GM18519 (cell line): Measurements from ENCODE around the gene INTS11.

Source experiments
- ATAC-seq: cut with Tn5 transposase; IDR thresholded peaks from one replicate; pipeline ENCODE4 v1.9.1; 2021; ENCODE audit warnings: mild to moderate bottlenecking, moderate library complexity; ENCODE audit not compliant: unreplicated experiment, low FRiP score

Gene INTS11

DNA sequence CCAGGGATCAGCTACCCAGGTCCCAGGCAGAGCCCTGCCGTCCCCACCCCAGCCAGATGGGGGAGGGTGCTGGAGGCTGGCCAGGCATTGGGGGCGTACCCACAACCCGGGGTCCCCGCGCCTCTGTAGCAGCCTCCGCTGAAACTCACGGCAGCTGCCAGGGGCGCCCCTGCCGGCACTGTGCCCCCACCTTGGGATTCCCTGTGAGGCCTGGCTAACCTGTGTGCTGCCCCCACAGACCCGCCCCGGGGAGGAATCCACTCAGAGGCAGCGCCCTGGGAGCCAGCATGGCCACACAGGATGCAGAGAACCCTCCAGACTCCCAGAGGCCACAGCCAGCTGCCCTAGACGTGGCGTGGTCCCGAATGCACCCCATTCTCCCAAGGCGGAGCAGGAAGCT, 20.9 kb upstream of the INTS11 start:
- ATAC-seq: no peak

DNA sequence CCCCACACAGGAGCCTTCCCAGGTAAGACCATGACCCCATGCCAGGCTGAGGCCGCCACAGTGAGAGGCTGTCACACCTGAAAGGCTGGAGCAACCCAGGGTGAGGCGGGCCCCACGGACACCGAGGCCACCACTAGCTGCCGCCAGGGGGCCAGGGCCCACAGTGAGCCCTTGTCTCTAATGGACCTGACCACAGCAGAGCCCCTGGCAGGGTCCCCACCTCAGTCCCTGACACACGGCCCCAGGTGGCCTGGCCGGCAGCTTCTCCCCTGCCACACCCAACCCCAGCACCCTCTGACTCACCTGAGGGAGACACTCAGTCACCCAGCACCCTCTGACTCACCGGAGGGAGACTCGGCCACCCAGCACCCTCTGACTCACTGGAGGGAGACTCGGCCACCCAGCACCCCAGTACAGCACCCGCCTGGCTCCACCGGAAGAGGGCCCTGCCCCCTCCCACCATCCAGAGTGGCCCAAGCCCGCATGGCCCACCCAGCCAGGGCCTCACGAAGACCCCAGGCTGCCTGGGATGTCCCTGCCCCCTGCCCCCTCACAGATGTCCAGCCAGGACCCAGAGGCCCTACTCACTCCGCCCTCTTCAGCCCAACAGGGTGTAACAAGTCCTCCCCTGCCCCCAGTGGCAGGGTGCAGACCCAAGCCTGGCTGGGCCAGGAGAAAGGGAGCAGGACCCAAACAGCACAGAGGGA, 20.3 kb upstream of the INTS11 start:
- no peak for ATAC-seq

DNA sequence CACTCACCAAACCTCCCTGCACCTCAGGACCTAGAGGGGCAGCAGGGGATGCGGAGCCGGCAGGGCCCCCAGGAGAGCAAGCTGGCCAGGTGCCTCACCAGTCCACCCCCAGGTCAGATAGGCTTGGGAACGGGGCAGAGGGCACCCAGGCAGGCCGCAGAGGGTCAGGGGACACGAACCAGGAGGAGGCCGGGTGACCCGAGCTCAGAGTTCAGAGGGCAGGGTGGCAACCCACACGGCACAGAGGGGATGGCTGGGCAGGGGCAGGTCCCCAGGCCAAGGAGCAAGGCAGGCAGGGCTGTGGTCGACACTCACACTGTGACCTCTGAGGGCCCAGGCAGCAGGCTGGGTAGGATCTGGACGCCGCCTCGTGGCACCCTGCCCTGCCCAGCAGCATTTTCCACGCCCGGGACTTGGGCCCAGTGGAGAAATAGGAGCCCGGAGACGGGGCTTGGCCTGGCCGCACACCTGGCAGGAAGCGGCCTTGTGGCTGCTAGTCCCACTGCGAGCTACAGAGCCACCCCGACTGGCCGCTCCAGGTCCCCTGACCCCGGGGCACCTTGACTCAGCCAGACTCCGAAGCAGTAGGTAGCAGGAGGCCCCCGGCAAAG, 19.5 kb upstream of the INTS11 start:
- no peak for ATAC-seq

DNA sequence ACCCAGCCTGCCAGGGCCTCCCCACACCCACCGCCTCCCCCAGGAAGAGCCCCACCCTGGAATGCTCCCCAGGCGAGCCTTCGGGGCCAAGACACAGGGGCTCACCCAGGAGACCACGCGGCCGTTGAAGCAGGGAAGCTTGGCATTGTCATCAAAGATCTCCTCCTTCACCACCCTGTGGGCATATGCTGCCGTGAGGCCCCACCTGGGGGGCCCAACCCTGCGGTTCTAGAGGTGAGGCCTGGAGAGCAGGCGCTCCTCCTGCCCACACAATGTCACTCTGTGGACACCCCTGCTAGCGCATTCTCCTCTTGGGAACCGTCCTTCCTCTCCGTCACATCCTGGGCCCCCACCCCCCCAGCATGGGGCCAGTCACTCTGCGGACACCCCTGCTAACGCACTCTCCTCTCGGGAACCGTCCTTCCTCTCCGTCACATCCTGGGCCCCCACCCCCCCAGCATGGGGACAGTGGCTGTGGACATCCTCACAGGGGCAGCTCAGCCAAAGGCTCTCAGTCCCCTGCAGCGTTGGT, 18.2 kb upstream of the INTS11 start:
- ATAC-seq: no peak

DNA sequence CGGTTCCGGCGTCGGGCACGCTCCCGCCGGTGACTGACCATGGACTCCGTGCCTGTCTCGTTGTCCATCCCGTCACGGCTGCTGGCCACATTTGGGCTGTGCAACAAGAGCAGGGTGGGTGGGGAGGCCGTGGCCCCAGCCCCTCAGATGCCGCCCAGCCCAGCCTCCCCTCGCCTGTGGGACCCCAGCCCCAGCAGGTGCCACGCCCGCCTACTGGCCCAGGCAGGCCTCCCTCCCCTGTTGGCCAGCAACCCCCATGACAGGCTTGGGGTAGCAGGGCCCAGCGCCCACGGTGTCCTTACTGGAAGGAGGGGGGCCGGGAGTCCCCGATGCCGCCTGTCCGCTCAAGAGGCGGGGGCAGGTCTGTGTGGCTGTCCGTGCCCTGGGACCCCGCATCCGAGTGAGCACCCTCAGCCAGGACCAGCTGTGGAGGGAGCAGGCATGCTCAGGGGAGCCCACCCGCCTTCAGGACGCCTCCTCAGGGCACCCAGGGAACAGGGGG, 17.7 kb upstream of the INTS11 start:
- no peak for ATAC-seq

DNA sequence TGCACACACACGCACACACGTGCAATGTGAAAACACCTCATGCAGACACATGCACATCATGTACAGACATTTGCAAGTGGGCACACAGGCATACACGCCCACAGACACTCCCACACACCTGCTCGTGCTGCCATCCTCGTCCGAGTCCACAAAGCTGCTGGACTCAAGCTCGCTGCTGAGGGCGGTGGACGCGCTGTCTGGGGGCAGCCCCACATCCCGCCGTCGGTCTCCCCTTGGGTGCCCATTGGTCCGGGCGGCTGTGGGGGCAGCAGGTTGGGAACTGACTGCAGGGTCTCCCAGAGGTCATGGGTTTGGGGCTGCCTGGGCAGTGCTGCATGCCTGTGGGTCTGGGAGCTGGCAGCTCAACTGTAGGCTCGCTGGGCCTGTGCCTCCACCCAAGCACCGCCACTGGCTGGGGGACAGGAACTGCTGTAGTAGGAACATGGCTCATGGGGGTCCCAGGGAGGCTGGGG, 17.1 kb upstream of the INTS11 start:
- ATAC-seq: no peak

DNA sequence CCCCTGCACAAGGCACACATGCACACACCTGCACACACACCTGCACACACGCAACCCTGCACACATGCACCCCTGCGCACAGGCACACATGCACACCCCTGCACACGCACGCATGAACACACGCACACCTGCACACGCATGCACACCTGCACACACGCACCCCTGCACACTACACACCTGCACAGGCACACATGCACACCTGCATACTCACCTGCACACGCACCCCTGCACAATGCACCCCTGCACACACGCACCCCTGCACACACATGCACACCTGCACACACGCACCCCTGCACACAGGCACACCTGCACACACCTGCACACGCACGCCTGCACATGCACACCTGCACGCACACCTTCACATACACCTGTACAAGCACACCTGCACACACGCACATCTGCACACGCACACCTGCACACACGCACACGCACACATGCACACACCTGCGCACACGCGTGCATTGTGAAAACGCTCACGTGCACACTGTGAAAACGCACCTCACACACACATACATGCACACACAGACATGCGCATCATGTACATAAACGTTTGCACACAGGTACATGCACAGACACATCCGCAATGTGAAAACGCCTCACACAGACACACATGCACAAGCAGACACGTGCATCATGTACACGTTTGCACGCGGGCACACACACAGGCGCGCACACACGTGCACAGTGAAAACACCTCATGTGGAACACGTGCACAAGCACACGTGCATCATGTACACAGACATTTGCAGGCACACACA, 16.5 kb upstream of the INTS11 start:
- ATAC-seq: no peak

DNA sequence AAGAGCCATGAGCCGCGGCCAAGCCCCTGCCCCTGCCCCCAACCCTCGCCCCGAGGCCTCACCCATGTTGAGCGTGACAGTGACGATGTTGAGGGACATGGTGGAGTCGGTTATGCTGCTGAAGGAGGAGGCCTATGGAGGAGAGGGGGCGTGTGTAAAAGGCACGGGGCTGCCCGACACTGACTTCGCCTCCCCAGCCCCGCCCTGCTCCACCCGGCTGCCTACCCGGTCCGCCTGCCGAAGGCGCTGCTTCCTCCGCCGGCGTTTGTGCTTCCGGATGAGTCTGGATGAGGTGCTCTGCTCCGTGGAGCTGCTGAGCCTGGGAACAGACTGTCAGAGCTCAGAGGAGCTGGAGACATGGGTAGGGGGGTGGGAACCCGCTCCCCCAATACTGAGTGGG, 15.7 kb upstream of the INTS11 start:
- ATAC-seq: no peak

DNA sequence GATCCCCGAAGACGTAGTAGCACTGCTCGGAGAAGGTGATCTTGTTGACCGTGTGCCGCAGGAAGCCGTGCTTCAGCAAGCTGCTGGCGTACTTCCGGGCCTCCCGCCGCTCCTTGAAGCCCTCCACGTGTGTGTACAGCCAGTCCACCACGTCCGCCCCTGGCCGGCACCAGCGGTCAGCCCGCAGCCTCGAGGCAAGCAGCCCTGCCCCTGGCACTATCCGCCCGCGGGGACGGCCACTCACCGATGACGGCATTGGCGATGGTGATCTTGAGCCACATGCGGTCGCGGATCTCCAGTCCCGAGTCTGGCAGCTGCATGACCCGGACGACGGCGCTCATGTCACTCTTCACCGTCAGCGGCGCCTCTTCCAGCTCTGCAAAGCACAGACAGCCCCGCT, 13.8 kb upstream of the INTS11 start:
- ATAC-seq: no peak

DNA sequence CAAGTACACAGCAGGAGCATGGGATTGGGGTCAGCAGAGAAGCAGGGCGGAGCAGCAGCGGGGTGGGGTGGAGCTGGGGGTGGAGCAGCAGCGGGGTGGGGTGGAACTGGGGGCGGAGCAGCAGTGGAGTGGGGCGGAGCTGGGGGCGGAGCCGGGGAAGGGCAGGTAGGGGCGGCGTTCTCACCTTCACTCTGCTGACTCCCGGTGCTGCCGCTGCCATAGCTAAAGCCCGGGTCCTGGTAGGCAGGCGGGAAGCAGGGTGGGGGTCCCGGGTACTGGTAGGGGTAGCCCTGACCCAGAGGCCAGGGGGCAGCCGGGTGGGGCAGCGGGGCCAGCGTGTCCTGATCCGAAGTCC, 13.3 kb upstream of the INTS11 start:
- no peak for ATAC-seq

DNA sequence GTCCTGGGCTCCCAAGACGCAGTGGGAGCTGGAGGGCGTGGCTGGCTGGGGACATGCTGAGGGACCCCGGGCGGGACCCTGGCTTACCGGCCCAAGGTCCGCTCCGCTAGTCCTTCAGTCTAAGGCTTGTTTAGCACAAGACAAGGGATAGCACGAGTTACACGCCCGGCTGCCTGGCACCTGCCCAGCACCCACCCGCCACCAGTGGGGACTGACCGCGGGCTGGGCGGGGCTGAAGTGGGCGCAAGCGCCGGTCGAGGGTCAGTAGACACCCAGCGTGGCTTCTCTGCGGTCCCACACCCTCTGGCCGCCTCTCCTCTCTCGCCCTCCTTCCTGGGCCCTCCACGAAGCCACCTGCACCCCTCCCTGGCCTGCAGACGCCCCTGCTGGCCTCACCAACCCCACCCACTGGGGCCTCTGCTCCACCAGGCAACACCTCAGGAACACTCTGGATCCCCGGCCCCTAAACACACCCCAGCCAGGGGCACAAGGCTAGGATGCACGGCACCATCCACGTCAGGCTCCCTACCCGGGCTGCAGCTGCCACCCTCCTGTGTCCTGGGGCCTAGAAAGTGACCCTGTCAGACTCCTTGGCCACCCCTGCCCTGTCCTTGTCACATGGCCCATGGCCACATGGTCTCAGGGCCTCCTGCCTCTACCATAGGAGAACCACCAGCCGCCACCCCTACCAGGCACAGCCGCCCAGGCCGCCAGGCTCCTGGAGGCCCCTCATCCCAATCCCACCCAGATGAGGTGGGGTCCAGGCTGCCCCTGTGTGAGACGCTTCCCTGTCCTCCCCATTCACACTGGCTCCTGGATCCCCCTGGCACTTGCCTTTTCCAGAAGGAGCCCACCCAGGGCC, 12.7 kb upstream of the INTS11 start:
- no peak for ATAC-seq

DNA sequence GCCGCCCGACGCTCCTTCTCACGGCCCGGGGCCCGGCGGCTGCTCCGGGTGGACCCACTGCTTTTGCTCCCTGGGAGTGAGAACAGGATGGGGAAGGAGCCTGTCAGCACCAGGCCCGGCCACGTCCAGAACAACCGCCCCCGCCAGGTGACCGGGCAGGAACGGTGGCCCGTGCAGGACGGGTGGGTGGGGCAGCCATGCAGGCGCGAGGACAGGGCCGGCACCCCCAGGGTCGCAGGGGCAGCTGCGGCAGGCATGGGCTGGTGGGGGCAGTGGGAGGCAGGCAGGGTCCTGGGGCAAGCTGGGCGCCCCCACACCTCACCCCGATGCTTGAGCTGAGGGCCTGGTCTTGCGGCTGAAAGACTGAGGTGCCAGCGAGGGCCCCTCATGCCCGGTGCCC, 12.0 kb upstream of the INTS11 start:
- no peak for ATAC-seq

DNA sequence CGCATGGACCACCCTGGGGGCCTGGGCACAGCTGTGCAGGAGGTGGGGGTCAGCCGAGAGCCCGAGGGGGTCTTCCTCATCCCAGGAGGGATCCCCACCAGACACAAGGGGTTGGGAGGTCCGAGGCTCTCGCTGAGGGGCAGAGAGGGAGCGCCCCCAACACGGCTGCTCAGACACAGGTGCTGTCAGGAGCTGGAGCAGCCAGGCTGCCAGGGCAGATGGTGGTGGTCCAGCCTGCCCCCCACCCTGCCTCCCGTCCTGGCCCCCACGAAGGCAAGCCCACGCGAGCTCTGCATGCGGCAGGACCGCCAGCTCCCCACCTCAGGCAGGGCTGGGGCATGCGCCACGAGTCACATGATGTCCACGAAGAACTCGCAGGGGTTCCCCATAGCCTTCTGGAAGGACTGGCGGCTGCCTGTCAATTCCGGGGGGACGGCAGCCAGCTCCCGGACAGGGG, 11.4 kb upstream of the INTS11 start:
- ATAC-seq: no peak

DNA sequence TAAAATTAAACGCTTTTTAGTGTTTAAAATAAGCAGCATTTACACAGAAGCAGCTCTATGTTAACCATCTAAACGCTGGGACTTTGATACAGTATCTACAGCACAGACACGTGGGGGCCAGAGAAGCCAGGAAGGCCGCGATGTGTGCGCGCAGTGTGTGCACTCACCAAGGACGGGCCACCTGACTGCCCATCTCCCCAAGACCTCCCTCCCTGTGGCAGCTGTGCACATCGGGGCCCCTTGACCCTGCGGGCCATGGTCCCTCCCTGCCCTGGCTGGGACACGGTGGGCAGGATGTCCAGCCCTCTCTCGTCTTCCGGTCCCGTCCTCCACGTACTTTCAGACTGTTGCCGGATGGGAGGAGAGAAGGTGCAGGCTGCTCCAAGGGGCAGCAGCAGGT, 10.8 kb upstream of the INTS11 start:
- ATAC-seq: no peak

DNA sequence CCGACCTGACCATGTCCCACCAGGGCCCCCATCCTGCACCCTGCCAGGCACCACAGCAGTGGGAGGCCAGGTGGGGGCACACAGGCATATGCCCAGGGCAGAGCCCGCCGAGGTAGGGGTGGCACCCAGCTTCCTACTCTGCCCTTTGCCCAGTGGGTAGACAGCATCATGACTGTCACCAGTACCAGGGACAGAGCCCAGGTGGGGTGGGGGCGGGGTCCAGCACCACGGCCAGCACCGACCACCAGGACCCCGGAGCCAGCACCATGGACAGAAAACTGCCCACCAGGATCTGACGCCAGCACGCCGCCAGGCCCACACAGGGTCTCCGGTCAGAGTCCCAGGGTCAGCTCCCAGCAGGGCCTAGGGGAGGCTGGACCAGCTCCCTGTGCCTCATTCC, 10.4 kb upstream of the INTS11 start:
- no peak for ATAC-seq

DNA sequence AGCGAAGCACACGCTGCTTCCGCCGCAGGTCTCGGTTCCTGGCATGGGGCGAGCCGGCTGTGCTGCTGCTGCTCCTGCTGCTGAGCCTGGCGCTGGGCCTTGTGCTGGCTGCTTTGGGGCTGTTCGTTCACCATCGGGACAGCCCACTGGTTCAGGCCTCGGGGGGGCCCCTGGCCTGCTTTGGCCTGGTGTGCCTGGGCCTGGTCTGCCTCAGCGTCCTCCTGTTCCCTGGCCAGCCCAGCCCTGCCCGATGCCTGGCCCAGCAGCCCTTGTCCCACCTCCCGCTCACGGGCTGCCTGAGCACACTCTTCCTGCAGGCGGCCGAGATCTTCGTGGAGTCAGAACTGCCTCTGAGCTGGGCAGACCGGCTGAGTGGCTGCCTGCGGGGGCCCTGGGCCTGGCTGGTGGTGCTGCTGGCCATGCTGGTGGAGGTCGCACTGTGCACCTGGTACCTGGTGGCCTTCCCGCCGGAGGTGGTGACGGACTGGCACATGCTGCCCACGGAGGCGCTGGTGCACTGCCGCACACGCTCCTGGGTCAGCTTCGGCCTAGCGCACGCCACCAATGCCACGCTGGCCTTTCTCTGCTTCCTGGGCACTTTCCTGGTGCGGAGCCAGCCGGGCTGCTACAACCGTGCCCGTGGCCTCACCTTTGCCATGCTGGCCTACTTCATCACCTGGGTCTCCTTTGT, 9.2 kb upstream of the INTS11 start:
- no peak for ATAC-seq

DNA sequence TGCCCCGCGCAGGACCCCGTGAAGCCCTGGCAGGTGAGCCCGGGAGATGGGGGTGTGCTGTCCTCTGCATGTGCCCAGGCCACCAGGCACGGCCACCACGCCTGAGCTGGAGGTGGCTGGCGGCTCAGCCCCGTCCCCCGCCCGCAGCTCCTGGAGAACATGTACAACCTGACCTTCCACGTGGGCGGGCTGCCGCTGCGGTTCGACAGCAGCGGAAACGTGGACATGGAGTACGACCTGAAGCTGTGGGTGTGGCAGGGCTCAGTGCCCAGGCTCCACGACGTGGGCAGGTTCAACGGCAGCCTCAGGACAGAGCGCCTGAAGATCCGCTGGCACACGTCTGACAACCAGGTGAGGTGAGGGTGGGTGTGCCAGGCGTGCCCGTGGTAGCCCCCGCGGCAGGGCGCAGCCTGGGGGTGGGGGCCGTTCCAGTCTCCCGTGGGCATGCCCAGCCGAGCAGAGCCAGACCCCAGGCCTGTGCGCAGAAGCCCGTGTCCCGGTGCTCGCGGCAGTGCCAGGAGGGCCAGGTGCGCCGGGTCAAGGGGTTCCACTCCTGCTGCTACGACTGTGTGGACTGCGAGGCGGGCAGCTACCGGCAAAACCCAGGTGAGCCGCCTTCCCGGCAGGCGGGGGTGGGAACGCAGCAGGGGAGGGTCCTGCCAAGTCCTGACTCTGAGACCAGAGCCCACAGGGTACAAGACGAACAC, 8.5 kb upstream of the INTS11 start:
- ATAC-seq: no peak

DNA sequence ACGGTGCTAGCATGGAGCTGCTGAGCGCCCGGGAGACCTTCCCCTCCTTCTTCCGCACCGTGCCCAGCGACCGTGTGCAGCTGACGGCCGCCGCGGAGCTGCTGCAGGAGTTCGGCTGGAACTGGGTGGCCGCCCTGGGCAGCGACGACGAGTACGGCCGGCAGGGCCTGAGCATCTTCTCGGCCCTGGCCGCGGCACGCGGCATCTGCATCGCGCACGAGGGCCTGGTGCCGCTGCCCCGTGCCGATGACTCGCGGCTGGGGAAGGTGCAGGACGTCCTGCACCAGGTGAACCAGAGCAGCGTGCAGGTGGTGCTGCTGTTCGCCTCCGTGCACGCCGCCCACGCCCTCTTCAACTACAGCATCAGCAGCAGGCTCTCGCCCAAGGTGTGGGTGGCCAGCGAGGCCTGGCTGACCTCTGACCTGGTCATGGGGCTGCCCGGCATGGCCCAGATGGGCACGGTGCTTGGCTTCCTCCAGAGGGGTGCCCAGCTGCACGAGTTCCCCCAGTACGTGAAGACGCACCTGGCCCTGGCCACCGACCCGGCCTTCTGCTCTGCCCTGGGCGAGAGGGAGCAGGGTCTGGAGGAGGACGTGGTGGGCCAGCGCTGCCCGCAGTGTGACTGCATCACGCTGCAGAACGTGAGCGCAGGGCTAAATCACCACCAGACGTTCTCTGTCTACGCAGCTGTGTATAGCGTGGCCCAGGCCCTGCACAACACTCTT, 7.7 kb upstream of the INTS11 start:
- ATAC-seq: no peak
